ENCODE data around the gene NET1. TPM values are rescaled to one million over a fixed set of nuclear protein-coding genes. Genes with fewer than 3 reads are reported as not detected.

The NET1 gene
- total and polyA plus RNA-seq, 10 donors = 4.6 to 19.5 (median 11.1) TPM

GRCh38 chr10:5503477-5503835 is 91.1 kb downstream of the NET1 start:
- Histone ChIP-seq H3K4me3 (no peak overlapping the region), H3K9me3 (no peaks in the 10 kb centered on the region), H3K27ac (no peak overlapping the region), H3K27me3 (replicated peaks in 1 of 7) (peaks cover 0 to 28% (median 0%) of the 10 kb centered on the region in 7 donors), H3K4me1 (peaks cover 0 to 5% (median 0%) of the 10 kb centered on the region in 6 donors), H3K36me3 (no peaks in the 10 kb centered on the region)
- no peak for DNase-seq
- WGBS, 5 donors = 81 to 89% (median 84%) methylated on average over 3 of the region's 3 CpGs
- TF ChIP-seq CTCF (IDR thresholded peaks at IDR 0.05 in 8 of 11, conservative IDR thresholded peaks at IDR 0.05 in 3 of 11) (no peak), POLR2AphosphoS5 (IDR thresholded peaks at IDR 0.05) (no peak), POLR2A (IDR thresholded peaks at IDR 0.05) (no peak)
- intact Hi-C loops (cut with DNase I; ENCODE audit: low total_unique reads) = no loop called here

- Histone ChIP-seq H3K4me1 (peaks cover 0 to 5% (median 0%) of the 10 kb centered on the region in 6 donors), H3K27me3 (replicated peaks in 1 of 7) (peaks cover 0 to 28% (median 0%) of the 10 kb centered on the region in 7 donors), H3K9me3 (no peaks in the 10 kb centered on the region), H3K27ac (no peak overlapping the region), H3K36me3 (no peaks in the 10 kb centered on the region), H3K4me3 (no peak overlapping the region)
- TF ChIP-seq POLR2A (IDR thresholded peaks at IDR 0.05) = no peak
- no peak for TF ChIP-seq CTCF (IDR thresholded peaks at IDR 0.05 in 8 of 11, conservative IDR thresholded peaks at IDR 0.05 in 3 of 11)
- TF ChIP-seq POLR2AphosphoS5 (IDR thresholded peaks at IDR 0.05) = no peak
- 70 to 79% (median 76%) methylated on average over 17 to 18 of the region's 18 CpGs for WGBS, 5 donors
- intact Hi-C loops (cut with DNase I; ENCODE audit: low total_unique reads) = no loop called here
- DNase-seq = no peak
These were observed 92.1 kb downstream of the NET1 start for GRCh38 chr10:5504146-5505072.

GRCh38 chr10:5506246-5506645 is 93.9 kb downstream of the NET1 start:
- intact Hi-C loops (cut with DNase I; ENCODE audit: low total_unique reads) = no loop called here
- TF ChIP-seq CTCF (IDR thresholded peaks at IDR 0.05 in 8 of 11, conservative IDR thresholded peaks at IDR 0.05 in 3 of 11) = no peak
- TF ChIP-seq POLR2A (IDR thresholded peaks at IDR 0.05) = no peak
- TF ChIP-seq POLR2AphosphoS5 (IDR thresholded peaks at IDR 0.05) = no peak
- Histone ChIP-seq H3K4me1 (peaks cover 0 to 5% (median 0%) of the 10 kb centered on the region in 6 donors), H3K36me3 (no peaks in the 10 kb centered on the region), H3K4me3 (no peak overlapping the region), H3K9me3 (no peaks in the 10 kb centered on the region), H3K27ac (no peak overlapping the region), H3K27me3 (replicated peaks in 1 of 7) (peaks cover 0 to 24% (median 0%) of the 10 kb centered on the region in 7 donors)
- DNase-seq = no peak
- WGBS, 5 donors = 45 to 80% (median 75%) methylated on average over 2 of the region's 2 CpGs
